ENCODE measurements around the gene ANKS1B. TPM values are rescaled to one million over a fixed set of nuclear protein-coding genes. Genes with fewer than 3 reads are reported as not detected.

Gene ANKS1B
- total and polyA plus RNA-seq, 4 experiments from 2014 or later, result 0.28 to 0.55 TPM; not detected in 2

DNA sequence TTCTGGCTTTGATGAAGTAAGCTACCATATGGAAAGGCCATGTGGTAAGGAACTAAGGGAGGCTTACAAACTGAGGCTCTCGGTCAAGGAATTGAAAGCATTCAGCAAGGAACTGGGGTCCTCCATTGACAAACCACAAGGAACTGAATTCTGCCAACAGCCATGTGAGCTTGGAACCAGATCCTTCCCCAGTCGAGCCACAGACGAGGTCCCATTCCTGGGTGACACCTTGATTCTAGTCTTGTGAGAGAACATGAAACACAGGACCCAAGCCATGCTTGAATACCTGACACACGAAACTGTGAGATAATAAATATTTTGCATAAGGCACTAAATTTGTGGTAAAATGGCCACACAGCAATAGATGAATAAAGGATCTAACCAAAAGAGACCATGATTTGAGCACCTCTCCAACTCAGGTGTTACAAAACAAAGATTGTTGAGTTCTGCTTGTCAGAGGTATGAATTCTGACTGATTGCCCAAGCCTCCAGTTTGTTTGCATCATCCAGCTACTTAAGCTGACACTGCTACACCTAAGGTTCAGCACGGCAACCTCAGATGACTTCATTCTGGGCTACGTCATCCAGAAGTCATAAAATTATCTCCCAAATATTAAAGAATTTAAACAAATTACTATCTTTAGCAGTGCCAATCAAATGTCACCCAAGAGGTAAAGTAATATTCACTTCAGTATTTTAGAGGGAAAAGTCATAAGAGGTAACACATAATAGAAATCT lies 277.8 kb downstream of the ANKS1B start:
- Histone ChIP-seq H3K9me3 (ENCODE audit: control insufficient read depth in 1 of 2, low read length in 2 of 2) (no peaks in the 10 kb centered on the region), H3K4me3 (ENCODE audit: low read length in 2 of 2) (no peak overlapping the region), H3K27me3 (ENCODE audit: insufficient read depth, low read length) (no peaks in the 10 kb centered on the region), H3K36me3 (ENCODE audit: insufficient read depth, low read length) (no peaks in the 10 kb centered on the region), H3K27ac (ENCODE audit: low read depth, low read length) (no peak overlapping the region), H3K4me1 (ENCODE audit: insufficient read depth, low read length) (no peaks in the 10 kb centered on the region)
- H3K9me3 Mint-ChIP-seq, result peaks cover 2 to 6% (median 3%) of the 10 kb centered on the region in 8 donors
- no peak overlapping the region for H3K27ac Mint-ChIP-seq
- no peak for DNase-seq
- H3K27me3 Mint-ChIP-seq, result no peaks in the 10 kb centered on the region
- no peaks in the 10 kb centered on the region for H3K36me3 Mint-ChIP-seq
- intact Hi-C loops (cut with micrococcal nuclease), result no loop called here
- ChIA-PET POLR2A (ENCODE audit: partially characterized antibody) (no interaction called here), CTCF (ENCODE audit: partially characterized antibody) (no interaction called here)
- H3K4me3 Mint-ChIP-seq, result no peak overlapping the region
- no peaks in the 10 kb centered on the region for H3K4me1 Mint-ChIP-seq

- Histone ChIP-seq H3K27ac (ENCODE audit: low read depth, low read length) (no peak overlapping the region), H3K36me3 (ENCODE audit: insufficient read depth, low read length) (no peaks in the 10 kb centered on the region), H3K4me3 (ENCODE audit: low read length in 2 of 2) (no peak overlapping the region), H3K4me1 (ENCODE audit: insufficient read depth, low read length) (no peaks in the 10 kb centered on the region), H3K27me3 (ENCODE audit: insufficient read depth, low read length) (no peaks in the 10 kb centered on the region), H3K9me3 (ENCODE audit: control insufficient read depth in 1 of 2, low read length in 2 of 2) (no peaks in the 10 kb centered on the region)
- Mint-ChIP-seq H3K27ac (no peak overlapping the region), H3K4me1 (no peaks in the 10 kb centered on the region), H3K9me3 (peaks cover 0 to 6% (median 4%) of the 10 kb centered on the region in 8 donors), H3K4me3 (no peak overlapping the region), H3K27me3 (no peaks in the 10 kb centered on the region), H3K36me3 (no peaks in the 10 kb centered on the region)
- intact Hi-C loops (cut with micrococcal nuclease), result no loop called here
- DNase-seq, result no peak
- ChIA-PET POLR2A (ENCODE audit: partially characterized antibody) (no interaction called here), CTCF (ENCODE audit: partially characterized antibody) (no interaction called here)
These were observed 280.3 kb downstream of the ANKS1B start for GRCh38 chr12:99704458-99704857.

DNA sequence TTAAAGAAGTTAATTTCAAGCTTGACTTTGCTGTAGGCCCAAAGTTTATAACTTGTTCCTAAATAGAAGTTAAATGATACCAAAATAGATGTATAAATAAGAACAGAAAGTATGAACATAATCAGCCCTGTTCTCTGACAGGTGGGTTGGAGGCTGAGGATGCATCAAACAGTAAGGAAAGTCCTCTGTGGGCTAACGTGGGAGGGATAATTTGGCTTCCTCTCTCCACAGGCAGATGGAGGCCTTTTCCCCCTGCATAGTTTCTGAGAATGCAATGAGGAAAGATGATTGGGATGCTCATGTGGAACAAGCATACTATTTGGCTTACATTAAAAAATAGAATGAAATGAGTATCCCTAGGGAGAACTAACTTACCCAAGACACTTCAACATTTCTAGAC lies 280.7 kb downstream of the ANKS1B start:
- Histone ChIP-seq H3K27ac (ENCODE audit: low read depth, low read length) (no peak overlapping the region), H3K36me3 (ENCODE audit: insufficient read depth, low read length) (no peaks in the 10 kb centered on the region), H3K4me1 (ENCODE audit: insufficient read depth, low read length) (no peaks in the 10 kb centered on the region), H3K27me3 (ENCODE audit: insufficient read depth, low read length) (no peaks in the 10 kb centered on the region), H3K4me3 (ENCODE audit: low read length in 2 of 2) (no peak overlapping the region), H3K9me3 (ENCODE audit: control insufficient read depth in 1 of 2, low read length in 2 of 2) (no peaks in the 10 kb centered on the region)
- H3K4me3 Mint-ChIP-seq, result no peak overlapping the region
- intact Hi-C loops (cut with micrococcal nuclease), result no loop called here
- POLR2A ChIA-PET (ENCODE audit: partially characterized antibody), result no interaction called here
- peaks cover 0 to 6% (median 4%) of the 10 kb centered on the region in 8 donors for H3K9me3 Mint-ChIP-seq
- no peak overlapping the region for H3K27ac Mint-ChIP-seq
- no peaks in the 10 kb centered on the region for H3K27me3 Mint-ChIP-seq
- H3K4me1 Mint-ChIP-seq, result no peaks in the 10 kb centered on the region
- CTCF ChIA-PET (ENCODE audit: partially characterized antibody), result no interaction called here
- no peaks in the 10 kb centered on the region for H3K36me3 Mint-ChIP-seq
- DNase-seq, result no peak

GRCh38 chr12:99700032-99700431 lies 284.7 kb downstream of the ANKS1B start:
- CTCF ChIA-PET (ENCODE audit: partially characterized antibody), result no interaction called here
- H3K27ac ChIP-seq (ENCODE audit: low read depth, low read length), result no peak overlapping the region
- H3K4me1 ChIP-seq (ENCODE audit: insufficient read depth, low read length), result no peaks in the 10 kb centered on the region
- intact Hi-C loops (cut with micrococcal nuclease), result no loop called here
- no peak overlapping the region for H3K4me3 ChIP-seq (ENCODE audit: low read length in 2 of 2)
- POLR2A ChIA-PET (ENCODE audit: partially characterized antibody), result no interaction called here
- no peaks in the 10 kb centered on the region for H3K36me3 Mint-ChIP-seq
- no peaks in the 10 kb centered on the region for H3K4me1 Mint-ChIP-seq
- no peaks in the 10 kb centered on the region for H3K36me3 ChIP-seq (ENCODE audit: insufficient read depth, low read length)
- no peaks in the 10 kb centered on the region for H3K27me3 ChIP-seq (ENCODE audit: insufficient read depth, low read length)
- no peaks in the 10 kb centered on the region for H3K27me3 Mint-ChIP-seq
- no peak overlapping the region for H3K27ac Mint-ChIP-seq
- no peak for DNase-seq
- no peaks in the 10 kb centered on the region for H3K9me3 ChIP-seq (ENCODE audit: control insufficient read depth in 1 of 2, low read length in 2 of 2)
- H3K4me3 Mint-ChIP-seq, result no peak overlapping the region
- peaks cover 0 to 6% (median 2%) of the 10 kb centered on the region in 8 donors for H3K9me3 Mint-ChIP-seq

DNA sequence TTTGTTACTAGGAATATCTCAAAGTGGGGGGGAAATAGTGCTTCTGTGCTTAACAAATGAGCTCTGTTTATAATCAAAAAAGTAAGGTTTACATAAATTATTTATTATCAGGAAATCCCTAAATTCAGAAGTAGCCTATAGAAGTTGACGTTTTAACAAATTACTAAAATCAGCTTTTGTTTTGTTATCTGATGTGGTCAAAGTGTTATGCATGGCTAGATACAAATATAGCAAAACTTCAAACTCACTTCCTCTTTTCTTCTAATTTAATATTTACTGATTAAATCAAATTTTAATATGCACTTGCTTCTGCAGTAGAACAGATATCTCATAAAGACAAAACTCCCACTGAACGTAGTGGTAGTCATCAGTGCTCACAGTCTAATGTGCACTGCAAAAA lies 289.7 kb downstream of the ANKS1B start:
- no peaks in the 10 kb centered on the region for H3K27me3 Mint-ChIP-seq
- no peaks in the 10 kb centered on the region for H3K4me1 Mint-ChIP-seq
- no peak overlapping the region for H3K27ac Mint-ChIP-seq
- ChIA-PET POLR2A (ENCODE audit: partially characterized antibody) (no interaction called here), CTCF (ENCODE audit: partially characterized antibody) (no interaction called here)
- H3K9me3 Mint-ChIP-seq, result peaks cover 0 to 13% (median 4%) of the 10 kb centered on the region in 8 donors
- no peaks in the 10 kb centered on the region for H3K4me1 ChIP-seq (ENCODE audit: insufficient read depth, low read length)
- H3K27ac ChIP-seq (ENCODE audit: low read depth, low read length), result no peak overlapping the region
- H3K36me3 Mint-ChIP-seq, result no peaks in the 10 kb centered on the region
- intact Hi-C loops (cut with micrococcal nuclease), result no loop called here
- no peak overlapping the region for H3K4me3 Mint-ChIP-seq
- no peaks in the 10 kb centered on the region for H3K27me3 ChIP-seq (ENCODE audit: insufficient read depth, low read length)
- H3K4me3 ChIP-seq (ENCODE audit: low read length in 2 of 2), result no peak overlapping the region
- no peak for DNase-seq
- no peaks in the 10 kb centered on the region for H3K9me3 ChIP-seq (ENCODE audit: control insufficient read depth in 1 of 2, low read length in 2 of 2)
- no peaks in the 10 kb centered on the region for H3K36me3 ChIP-seq (ENCODE audit: insufficient read depth, low read length)

DNA sequence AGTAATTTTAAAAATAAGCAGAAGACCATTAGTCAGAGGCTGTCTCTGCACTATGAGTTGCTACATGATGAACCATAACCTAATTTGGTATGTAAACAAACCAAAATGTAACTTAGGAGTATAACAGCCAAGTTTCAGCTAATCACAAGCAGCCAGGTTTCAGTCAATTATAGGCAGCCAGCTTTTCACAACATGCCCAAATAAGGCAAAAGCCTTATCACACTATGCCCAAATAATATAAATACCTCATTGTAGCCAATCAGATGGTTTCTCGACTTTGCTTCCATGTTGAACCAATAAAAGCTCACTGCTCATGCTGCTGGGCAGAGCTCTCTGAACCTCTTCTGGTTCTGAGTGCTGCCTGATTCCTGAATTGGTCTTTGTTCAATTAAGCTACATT lies 298.6 kb downstream of the ANKS1B start:
- intact Hi-C loops (cut with micrococcal nuclease), result no loop called here
- H3K27ac ChIP-seq (ENCODE audit: low read depth, low read length), result no peak overlapping the region
- Mint-ChIP-seq H3K27ac (no peak overlapping the region), H3K4me1 (no peaks in the 10 kb centered on the region), H3K27me3 (no peaks in the 10 kb centered on the region), H3K9me3 (peaks cover 2 to 16% (median 10%) of the 10 kb centered on the region in 8 donors), H3K36me3 (no peaks in the 10 kb centered on the region), H3K4me3 (no peak overlapping the region)
- H3K4me1 ChIP-seq (ENCODE audit: insufficient read depth, low read length), result no peaks in the 10 kb centered on the region
- H3K36me3 ChIP-seq (ENCODE audit: insufficient read depth, low read length), result no peaks in the 10 kb centered on the region
- CTCF ChIA-PET (ENCODE audit: partially characterized antibody), result no interaction called here
- H3K9me3 ChIP-seq (ENCODE audit: control insufficient read depth in 1 of 2, low read length in 2 of 2), result no peaks in the 10 kb centered on the region
- POLR2A ChIA-PET (ENCODE audit: partially characterized antibody), result no interaction called here
- no peak overlapping the region for H3K4me3 ChIP-seq (ENCODE audit: low read length in 2 of 2)
- H3K27me3 ChIP-seq (ENCODE audit: insufficient read depth, low read length), result no peaks in the 10 kb centered on the region
- no peak for DNase-seq

DNA sequence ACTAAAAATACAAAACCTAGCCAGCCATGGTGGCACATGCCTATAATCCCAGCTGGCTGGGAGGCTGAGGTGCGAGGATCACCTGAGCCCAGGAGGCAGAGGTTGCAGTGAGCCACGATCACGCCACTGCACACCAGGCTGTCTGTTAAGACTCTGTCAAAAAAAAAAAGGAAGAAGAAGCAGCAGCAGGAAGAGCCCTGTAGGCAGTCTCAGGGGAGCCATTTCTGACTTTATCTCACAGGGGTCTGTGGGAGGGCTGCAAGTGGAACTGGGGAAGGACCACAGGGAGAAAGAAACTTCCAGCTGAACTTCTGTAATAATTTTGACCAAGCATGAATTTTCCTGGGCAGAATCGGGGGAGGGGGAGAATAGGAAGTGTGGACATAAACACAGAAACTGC lies 304.5 kb downstream of the ANKS1B start:
- no peak overlapping the region for H3K27ac Mint-ChIP-seq
- H3K9me3 Mint-ChIP-seq, result peaks cover 0 to 16% (median 8%) of the 10 kb centered on the region in 8 donors
- peaks cover 0 to 1% of the 10 kb centered on the region in 2 donors for H3K27me3 Mint-ChIP-seq
- H3K4me1 ChIP-seq (ENCODE audit: insufficient read depth, low read length), result no peaks in the 10 kb centered on the region
- no peaks in the 10 kb centered on the region for H3K36me3 ChIP-seq (ENCODE audit: insufficient read depth, low read length)
- no peaks in the 10 kb centered on the region for H3K36me3 Mint-ChIP-seq
- H3K4me1 Mint-ChIP-seq, result no peaks in the 10 kb centered on the region
- intact Hi-C loops (cut with micrococcal nuclease), result no loop called here
- H3K4me3 Mint-ChIP-seq, result no peak overlapping the region
- ChIA-PET CTCF (ENCODE audit: partially characterized antibody) (no interaction called here), POLR2A (ENCODE audit: partially characterized antibody) (no interaction called here)
- no peak overlapping the region for H3K4me3 ChIP-seq (ENCODE audit: low read length in 2 of 2)
- no peak for DNase-seq
- no peak overlapping the region for H3K27ac ChIP-seq (ENCODE audit: low read depth, low read length)
- no peaks in the 10 kb centered on the region for H3K9me3 ChIP-seq (ENCODE audit: control insufficient read depth in 1 of 2, low read length in 2 of 2)
- H3K27me3 ChIP-seq (ENCODE audit: insufficient read depth, low read length), result no peaks in the 10 kb centered on the region

DNA sequence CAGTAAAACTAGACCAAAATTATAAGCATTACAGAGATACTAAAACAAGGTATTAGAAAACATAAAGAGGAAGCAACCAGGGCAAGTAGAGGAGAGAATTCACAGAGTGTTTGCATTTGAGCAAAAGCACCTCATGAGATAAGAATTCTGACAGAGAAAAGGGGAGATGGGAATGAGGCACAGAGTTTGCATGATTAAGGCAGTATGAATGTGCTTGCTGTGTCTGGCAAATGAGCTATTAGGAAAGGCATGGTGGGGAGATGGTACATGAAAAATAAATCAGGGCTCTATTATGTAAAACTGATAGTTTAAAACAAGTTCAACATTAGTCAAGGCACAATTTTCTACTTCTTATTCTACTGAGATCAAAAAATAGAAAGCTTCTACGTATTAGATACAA lies 314.1 kb downstream of the ANKS1B start:
- Mint-ChIP-seq H3K36me3 (no peaks in the 10 kb centered on the region), H3K27ac (no peak overlapping the region), H3K9me3 (peaks cover 0 to 24% (median 3%) of the 10 kb centered on the region in 8 donors), H3K4me3 (no peak overlapping the region), H3K27me3 (no peaks in the 10 kb centered on the region), H3K4me1 (no peaks in the 10 kb centered on the region)
- H3K4me1 ChIP-seq (ENCODE audit: insufficient read depth, low read length), result no peaks in the 10 kb centered on the region
- no peak for DNase-seq
- intact Hi-C loops (cut with micrococcal nuclease), result no loop called here
- no peaks in the 10 kb centered on the region for H3K36me3 ChIP-seq (ENCODE audit: insufficient read depth, low read length)
- ChIA-PET POLR2A (ENCODE audit: partially characterized antibody) (no interaction called here), CTCF (ENCODE audit: partially characterized antibody) (no interaction called here)
- no peak overlapping the region for H3K4me3 ChIP-seq (ENCODE audit: low read length in 2 of 2)
- peaks cover 0 to 4% of the 10 kb centered on the region in 2 donors for H3K9me3 ChIP-seq (ENCODE audit: control insufficient read depth in 1 of 2, low read length in 2 of 2)
- no peaks in the 10 kb centered on the region for H3K27me3 ChIP-seq (ENCODE audit: insufficient read depth, low read length)
- no peak overlapping the region for H3K27ac ChIP-seq (ENCODE audit: low read depth, low read length)

Measured in CD4-positive, alpha-beta memory T cell (primary cell).